K562 (cell line): ENCODE measurements around the gene BCL7B. TPM values are rescaled to one million over a fixed set of nuclear protein-coding genes. Genes with fewer than 3 reads are reported as not detected.

ENCODE experiments used
- ATF1 ChIP-seq, 2 experiments: fragments of 450-650 bp in 1 of 2; IDR thresholded peaks; 2 replicates each; pipeline ENCODE4 v1.6.1; 2016; ENCODE audit warnings: missing compliant biosample characterization in 1 of 2, missing genetic modification characterization in 1 of 2
- CEBPZ ChIP-seq: fragments of 150-350 bp; IDR thresholded peaks from 2 replicates; pipeline ENCODE4 v1.6.1; 2014; ENCODE audit warnings: low read depth, mild to moderate bottlenecking, low read length, borderline replicate concordance
- E2F3 ChIP-seq: fragments of 250-450 bp; sonication (Bioruptor Pico); IDR thresholded peaks from 2 replicates; pipeline ENCODE4 v1.4.0; 2020; ENCODE audit warnings: mild to moderate bottlenecking
- GATAD2A ChIP-seq: fragments of 450-650 bp; IDR thresholded peaks from 2 replicates; pipeline ENCODE4 v1.6.1; 2017
- KLF6 ChIP-seq: fragments of 250-450 bp; sonication (Bioruptor Pico); IDR thresholded peaks from 2 replicates; pipeline ENCODE4 v1.4.0; 2020; ENCODE audit warnings: mild to moderate bottlenecking, moderate library complexity, borderline replicate concordance
- MNT ChIP-seq, 2 experiments: fragments of 450-650 bp; conservative IDR thresholded peaks; 2 replicates each; pipeline ENCODE4 v1.6.1; 2017; ENCODE audit warnings: mild to moderate bottlenecking in 2 of 2, moderate library complexity in 2 of 2
- NR2F6 ChIP-seq: fragments of 450-650 bp; formaldehyde crosslinking; IDR thresholded peaks from 2 replicates; pipeline ENCODE4 v1.4.0; 2020; ENCODE audit warnings: mild to moderate bottlenecking
- RCOR1 ChIP-seq, 2 experiments: IDR thresholded peaks; 2 replicates each; pipeline ENCODE4 v1.6.1; 2012; ENCODE audit warnings: low read depth in 2 of 2, low read length in 2 of 2, borderline replicate concordance in 1 of 2, improper control_type of control experiment in 1 of 2
- SRSF9 ChIP-seq: fragments of 200-400 bp; formaldehyde crosslinking; IDR thresholded peaks from 2 replicates; pipeline ENCODE4 v1.6.1; 2017; ENCODE audit warnings: low read depth, low read length, borderline replicate concordance
- ZNF318 ChIP-seq, 2 experiments: fragments of 450-650 bp; IDR thresholded peaks; 2 replicates each; pipeline ENCODE4 v1.6.1; 2016; ENCODE audit warnings: mild to moderate bottlenecking in 2 of 2, borderline replicate concordance in 1 of 2, low read depth in 1 of 2, moderate library complexity in 1 of 2
- ZNF584 ChIP-seq: fragments of 200-800 bp; sonication (Bioruptor generic); IDR thresholded peaks from 2 replicates; pipeline ENCODE4 v1.6.1; 2016; ENCODE audit warnings: low read depth, mild to moderate bottlenecking, missing genetic modification characterization, missing compliant biosample characterization
- ZNF79 ChIP-seq: fragments of 250-450 bp; sonication (Bioruptor Pico); IDR thresholded peaks from 2 replicates; pipeline ENCODE4 v1.4.0; 2020; ENCODE audit warnings: low read depth, mild to moderate bottlenecking, moderate library complexity
- polyA plus RNA-seq, 8 experiments: library from polyadenylated mRNA; depleted of rRNA in 4 of 8; stranded (reverse) in 5 of 8; unstranded in 3 of 8; fragments of >200 nt; fragmentation: Nextera tagmentation in 2 of 8; fragmentation: Illumina TruSeq in 1 of 8; extraction: Ambion mirVana in 2 of 8; extraction: Trizol in 1 of 8; gene quantifications; 2 replicates each; pipeline versions ENCODE4 v1.2.1 to v1.2.3, GENCODE V29; 2011 to 2014; ENCODE audit warnings: inconsistent platforms in 1 of 8, missing spikeins in 1 of 8
- total RNA-seq, 7 experiments: library from RNA; depleted of rRNA in 6 of 7; stranded (reverse); fragments of >200 nt in 6 of 7; fragmentation: Illumina TruSeq in 2 of 7; extraction: Trizol in 2 of 7; gene quantifications; 2 replicates each; pipeline versions ENCODE4 v1.2.1 to v1.2.3, GENCODE V29; 2011 to 2021; ENCODE audit warnings: low replicate concordance in 1 of 7

The BCL7B gene
- total and polyA plus RNA-seq, 9 of the 15 experiments (the other 6 are each of a cell fraction or from before 2014, with no cell fraction given), result 10.0 to 73.2 (median 32.9) TPM

- TF ChIP-seq ZNF318 (IDR thresholded peaks at IDR 0.05; ENCODE audit: borderline replicate concordance in 1 of 2, low read depth in 1 of 2), result 0 out of 4 replicates have a peak, but pooled peaks of 1 of the 2 experiments have one; percentile 12
- no peak for TF ChIP-seq ATF1 (CRISPR knock-in tag; IDR thresholded peaks at IDR 0.05)
- TF ChIP-seq ATF1 (tag; IDR thresholded peaks at IDR 0.05), result no peak
- TF ChIP-seq E2F3 (CRISPR knock-in tag), result no peak
- TF ChIP-seq CEBPZ, result no peak
- no peak for TF ChIP-seq SRSF9
- no peak for TF ChIP-seq KLF6 (CRISPR knock-in tag)
- peak in 1 of 2 experiments; percentile 17; a peak in 1 of 4 replicates for TF ChIP-seq MNT (conservative IDR thresholded peaks at IDR 0.05)
- no peak for TF ChIP-seq NR2F6 (CRISPR knock-in tag)
- TF ChIP-seq GATAD2A, result no peak
- TF ChIP-seq ZNF584 (CRISPR knock-in tag), result no peak; the same call in 1 of the 2 replicates
- TF ChIP-seq RCOR1 (IDR thresholded peaks at IDR 0.05; ENCODE audit: borderline replicate concordance in 1 of 2, low read depth in 2 of 2, low read length in 2 of 2), result no peak
- no peak for TF ChIP-seq ZNF79 (CRISPR knock-in tag)
Measured at GRCh38 chr7:73520673-73521635, 36.5 kb downstream of the BCL7B start (continued).
